ENCODE measurements around the gene SELENOF.

DNA sequence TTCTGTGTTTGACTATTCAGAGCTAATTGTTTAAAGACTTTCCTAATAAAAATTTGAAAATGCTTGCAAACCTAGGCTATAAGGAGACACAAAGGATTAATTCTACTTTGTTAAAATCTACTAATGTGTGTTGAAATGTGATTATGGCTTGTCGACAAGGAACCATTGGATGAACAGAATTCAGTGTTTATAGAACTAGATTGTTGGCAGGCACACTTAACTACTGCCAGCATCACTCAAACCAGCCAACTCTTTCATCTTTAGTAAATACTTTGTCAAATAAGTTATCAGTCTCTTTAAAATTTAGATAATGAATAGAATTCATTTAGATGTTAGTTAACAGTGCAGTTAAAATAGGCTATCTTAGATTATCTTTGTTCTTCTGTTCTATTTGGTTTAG lies 28.1 kb upstream of the SELENOF start:
- TF ChIP-seq, protein P1, sequence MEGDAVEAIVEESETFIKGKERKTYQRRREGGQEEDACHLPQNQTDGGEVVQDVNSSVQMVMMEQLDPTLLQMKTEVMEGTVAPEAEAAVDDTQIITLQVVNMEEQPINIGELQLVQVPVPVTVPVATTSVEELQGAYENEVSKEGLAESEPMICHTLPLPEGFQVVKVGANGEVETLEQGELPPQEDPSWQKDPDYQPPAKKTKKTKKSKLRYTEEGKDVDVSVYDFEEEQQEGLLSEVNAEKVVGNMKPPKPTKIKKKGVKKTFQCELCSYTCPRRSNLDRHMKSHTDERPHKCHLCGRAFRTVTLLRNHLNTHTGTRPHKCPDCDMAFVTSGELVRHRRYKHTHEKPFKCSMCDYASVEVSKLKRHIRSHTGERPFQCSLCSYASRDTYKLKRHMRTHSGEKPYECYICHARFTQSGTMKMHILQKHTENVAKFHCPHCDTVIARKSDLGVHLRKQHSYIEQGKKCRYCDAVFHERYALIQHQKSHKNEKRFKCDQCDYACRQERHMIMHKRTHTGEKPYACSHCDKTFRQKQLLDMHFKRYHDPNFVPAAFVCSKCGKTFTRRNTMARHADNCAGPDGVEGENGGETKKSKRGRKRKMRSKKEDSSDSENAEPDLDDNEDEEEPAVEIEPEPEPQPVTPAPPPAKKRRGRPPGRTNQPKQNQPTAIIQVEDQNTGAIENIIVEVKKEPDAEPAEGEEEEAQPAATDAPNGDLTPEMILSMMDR (IDR thresholded peaks at IDR 0.05) = no peak
- no peak for TF ChIP-seq POLR2A (IDR thresholded peaks at IDR 0.05)
